ENCODE data around the gene DHDDS.
"Not testable (repeated sequence)": the region's sequence is repeated elsewhere in the genome, so short reads cannot be mapped to it uniquely, and the experiment has no call there.

Gene DHDDS

DNA sequence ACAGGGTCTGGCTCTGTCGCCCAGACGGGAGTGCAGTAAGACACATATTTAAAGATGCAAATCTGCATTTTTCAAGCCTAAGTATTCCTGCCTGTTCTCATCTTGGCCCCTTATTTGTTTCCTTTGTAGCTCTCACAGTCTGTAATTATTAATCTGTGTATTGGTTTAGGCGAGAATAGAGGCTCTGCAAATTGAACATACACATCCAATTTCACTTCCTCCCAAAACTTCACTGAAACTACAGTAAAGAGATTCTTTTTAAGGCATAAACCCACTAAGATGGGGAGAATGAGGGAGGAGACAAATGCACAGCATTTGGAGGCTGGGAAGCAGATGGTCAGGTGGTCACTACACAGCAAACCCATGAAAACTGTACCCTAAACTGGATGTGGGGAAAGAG is 61.1 kb downstream of the DHDDS start:
- no peak overlapping the region for H3K4me3 ChIP-seq (replicated peaks; ENCODE audit: low read depth, low read length)
- TF ChIP-seq, protein P1, sequence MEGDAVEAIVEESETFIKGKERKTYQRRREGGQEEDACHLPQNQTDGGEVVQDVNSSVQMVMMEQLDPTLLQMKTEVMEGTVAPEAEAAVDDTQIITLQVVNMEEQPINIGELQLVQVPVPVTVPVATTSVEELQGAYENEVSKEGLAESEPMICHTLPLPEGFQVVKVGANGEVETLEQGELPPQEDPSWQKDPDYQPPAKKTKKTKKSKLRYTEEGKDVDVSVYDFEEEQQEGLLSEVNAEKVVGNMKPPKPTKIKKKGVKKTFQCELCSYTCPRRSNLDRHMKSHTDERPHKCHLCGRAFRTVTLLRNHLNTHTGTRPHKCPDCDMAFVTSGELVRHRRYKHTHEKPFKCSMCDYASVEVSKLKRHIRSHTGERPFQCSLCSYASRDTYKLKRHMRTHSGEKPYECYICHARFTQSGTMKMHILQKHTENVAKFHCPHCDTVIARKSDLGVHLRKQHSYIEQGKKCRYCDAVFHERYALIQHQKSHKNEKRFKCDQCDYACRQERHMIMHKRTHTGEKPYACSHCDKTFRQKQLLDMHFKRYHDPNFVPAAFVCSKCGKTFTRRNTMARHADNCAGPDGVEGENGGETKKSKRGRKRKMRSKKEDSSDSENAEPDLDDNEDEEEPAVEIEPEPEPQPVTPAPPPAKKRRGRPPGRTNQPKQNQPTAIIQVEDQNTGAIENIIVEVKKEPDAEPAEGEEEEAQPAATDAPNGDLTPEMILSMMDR (IDR thresholded peaks at IDR 0.05; ENCODE audit: low read length, missing control alignments): no peak
- no peak for DNase-seq (ENCODE audit: low read depth)

DNA sequence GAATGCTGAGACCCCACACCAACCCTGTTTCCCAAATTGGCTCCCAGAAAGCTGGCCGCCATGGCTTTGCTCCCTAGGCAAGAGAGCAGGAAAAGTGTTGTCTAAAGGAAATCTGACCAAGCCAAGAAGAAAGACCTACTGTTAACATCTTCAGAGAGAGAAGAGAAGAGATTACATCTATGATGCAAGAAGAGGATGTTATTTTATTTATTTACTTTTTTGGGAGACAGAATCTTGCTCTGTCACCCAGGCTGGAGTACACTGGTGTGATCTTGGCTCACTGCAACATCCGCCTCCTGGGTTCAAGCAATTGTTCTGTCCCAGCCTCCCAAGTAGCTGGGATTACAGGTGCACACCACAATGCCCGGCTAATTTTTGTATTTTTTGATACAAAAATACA is 61.8 kb downstream of the DHDDS start:
- TF ChIP-seq, protein P1 (IDR thresholded peaks at IDR 0.05; ENCODE audit: low read length, missing control alignments): no peak
- H3K4me3 ChIP-seq (replicated peaks; ENCODE audit: low read depth, low read length): no peak overlapping the region
- DNase-seq (ENCODE audit: low read depth): no peak

DNA sequence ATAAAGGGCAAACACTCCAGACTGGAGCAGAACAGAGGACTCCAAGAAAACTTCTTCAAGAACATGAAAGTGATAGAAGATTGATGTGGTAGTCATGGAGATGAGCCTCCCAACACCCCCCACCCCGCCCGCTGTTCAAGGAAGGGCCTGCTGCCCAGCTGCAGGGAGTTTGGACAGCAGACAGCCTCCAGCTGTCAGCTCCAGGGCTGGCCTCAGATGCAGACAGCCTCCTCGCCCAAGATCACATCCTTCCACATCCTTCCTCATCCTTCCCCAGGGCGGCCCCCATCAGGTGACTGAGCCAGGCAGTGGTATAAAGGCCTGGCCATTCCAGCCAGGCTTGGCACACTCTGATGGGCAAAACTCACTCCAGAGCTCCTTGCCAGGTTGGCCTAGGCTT is 64.7 kb downstream of the DHDDS start:
- peak; percentile 53 for DNase-seq (ENCODE audit: low read depth)
- TF ChIP-seq, protein P1 (IDR thresholded peaks at IDR 0.05; ENCODE audit: low read length, missing control alignments): no peak
- no peak overlapping the region for H3K4me3 ChIP-seq (replicated peaks; ENCODE audit: low read depth, low read length)

DNA sequence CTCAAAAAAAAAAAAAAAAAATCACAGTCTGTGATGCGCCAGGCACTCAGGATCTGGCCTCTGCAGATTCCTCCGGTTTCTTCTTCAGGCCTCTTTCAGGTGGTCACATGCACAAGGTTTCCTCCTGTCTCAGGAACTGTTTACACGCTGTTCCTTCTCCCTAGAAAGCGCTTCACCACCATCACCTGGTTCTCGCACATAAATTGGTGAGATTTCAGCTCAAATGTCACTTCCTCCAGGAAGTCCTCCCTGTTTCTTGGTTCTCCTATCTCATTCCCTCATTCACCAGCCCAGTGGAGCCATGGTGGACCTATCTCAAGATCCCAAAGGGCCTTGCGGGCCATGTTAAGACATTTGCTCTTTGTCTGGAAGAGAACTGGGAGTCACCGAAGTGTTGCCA is 66.8 kb downstream of the DHDDS start:
- no peak overlapping the region for H3K4me3 ChIP-seq (replicated peaks; ENCODE audit: low read depth, low read length)

DNA sequence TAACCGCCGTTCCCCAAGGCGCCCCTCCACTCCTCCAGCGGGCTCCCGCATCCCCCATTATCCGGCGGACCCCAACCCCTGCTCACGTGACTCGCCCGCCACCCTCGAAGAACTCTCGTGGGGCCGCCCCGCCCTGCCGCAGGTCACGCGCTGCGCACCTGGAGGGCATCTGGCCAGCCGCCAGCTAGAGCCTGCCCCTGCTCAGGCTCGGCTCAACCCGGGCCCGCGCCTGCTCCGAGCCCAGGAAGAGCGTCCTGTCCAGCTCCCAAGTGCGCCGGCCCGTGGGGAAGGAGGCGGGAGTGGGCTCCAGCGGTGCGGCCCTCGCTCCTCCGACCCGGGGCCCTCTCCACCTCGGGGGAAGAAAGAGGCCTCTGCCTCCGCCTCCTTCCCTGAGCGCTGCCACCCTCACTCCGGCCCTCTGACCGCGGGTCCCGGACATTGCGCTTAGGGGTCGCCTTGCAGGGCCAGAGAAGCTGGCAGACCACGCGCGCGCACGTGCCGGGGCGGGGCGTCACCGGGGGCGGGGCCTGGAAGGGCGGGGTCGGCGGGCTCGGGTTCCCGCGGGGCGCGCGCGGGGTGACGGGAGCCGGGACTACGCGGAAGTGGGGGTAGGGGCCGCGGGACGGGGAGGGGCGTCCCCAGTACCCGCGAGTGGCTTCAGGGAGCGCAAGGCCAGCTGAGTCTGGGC is 68.5 kb downstream of the DHDDS start:
- H3K4me3 ChIP-seq (replicated peaks; ENCODE audit: low read depth, low read length): peak overlapping the region; percentile 70
- no peak for DNase-seq (ENCODE audit: low read depth)
- TF ChIP-seq, protein P1 (IDR thresholded peaks at IDR 0.05; ENCODE audit: low read length, missing control alignments): no peak

More for the DNA sequence above, 66.8 kb downstream of the DHDDS start:
- TF ChIP-seq, protein P1 (IDR thresholded peaks at IDR 0.05; ENCODE audit: low read length, missing control alignments): no peak
- no peak for DNase-seq (ENCODE audit: low read depth)

DNA sequence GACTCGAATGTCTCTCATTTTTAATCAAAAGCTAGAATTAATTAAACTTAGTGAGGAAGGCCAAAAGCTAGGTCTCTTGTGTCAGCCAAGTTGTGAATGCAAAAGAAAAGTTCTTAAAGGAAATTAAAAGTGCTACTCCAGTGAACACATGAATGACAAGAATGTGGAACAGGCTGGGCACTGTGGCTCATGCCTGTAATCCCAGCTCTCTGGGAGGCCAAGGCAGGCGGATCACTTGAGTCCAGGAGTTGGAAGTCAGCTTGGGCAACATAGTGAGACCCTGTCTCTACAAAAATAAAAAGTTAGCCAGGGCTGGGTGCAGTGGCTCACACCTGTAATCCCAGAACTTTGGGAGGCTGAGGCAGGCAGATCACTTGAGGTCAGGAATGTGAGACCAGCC is 78.6 kb downstream of the DHDDS start:
- DNase-seq (ENCODE audit: low read depth); H3K4me3 ChIP-seq (replicated peaks; ENCODE audit: low read depth, low read length): not testable (repeated sequence)

DNA sequence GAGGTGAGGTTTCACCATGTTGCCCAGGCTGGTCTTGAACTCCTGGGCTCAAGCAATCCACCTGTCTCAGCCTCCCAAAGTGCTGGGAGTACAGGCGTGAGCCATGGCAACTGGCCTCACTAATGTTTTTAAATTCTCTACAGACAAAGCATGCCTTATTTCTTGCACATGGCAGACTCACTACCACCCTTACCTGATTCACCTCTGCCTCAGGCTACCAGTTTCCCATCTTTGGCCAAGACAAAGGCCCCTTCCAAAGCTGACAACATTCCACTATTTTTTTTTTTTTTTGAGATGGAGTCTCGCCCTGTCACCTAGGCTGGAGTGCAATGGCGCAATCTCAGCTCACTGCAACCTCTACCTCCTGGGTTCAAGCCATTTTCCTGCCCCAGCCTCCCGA is 83.7 kb downstream of the DHDDS start:
- not testable (repeated sequence) for H3K4me3 ChIP-seq (replicated peaks; ENCODE audit: low read depth, low read length); DNase-seq (ENCODE audit: low read depth)

DNA sequence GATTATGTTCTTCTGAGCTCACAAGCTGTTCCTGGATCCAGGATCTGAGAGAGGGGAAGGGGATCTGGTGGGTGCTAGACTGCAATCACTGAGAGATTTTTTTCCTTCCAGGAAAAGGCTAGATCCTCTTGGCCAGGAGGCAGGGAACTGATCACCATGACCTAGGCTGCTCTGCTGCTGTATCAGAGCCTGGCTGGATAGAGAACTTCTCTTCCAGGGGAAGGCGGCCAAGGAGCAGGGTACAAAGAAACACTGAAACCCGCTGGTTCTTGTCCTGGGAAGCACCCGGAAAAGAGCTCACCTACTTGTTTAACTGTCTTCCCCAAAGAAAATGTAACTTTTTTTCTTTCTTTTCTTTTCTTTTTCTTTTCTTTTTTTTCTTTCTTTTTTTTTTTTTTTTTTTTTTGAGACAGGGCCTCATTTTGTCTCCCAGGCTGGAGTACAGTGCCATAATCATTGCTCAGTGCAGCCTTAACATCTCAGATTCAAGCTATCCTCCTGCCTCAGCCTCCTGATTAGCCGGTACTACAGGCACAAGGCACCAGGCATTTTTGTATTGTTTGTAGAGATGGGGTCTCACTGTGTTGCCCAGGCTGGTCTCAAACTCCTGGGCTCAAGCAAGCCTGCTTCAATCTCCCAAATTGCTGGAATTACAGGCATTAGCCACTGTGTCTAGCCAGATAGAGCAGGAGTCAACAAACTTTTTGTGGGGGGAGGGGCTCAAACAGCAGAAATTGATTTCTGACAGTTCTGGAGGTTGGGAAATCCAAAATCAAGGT is 85.1 kb downstream of the DHDDS start:
- TF ChIP-seq, protein P1 (IDR thresholded peaks at IDR 0.05; ENCODE audit: low read length, missing control alignments): no peak
- no peak for DNase-seq (ENCODE audit: low read depth)
- H3K4me3 ChIP-seq (replicated peaks; ENCODE audit: low read depth, low read length): no peak overlapping the region
